ENCODE results near the gene MRPL49. TPM values are rescaled to one million over a fixed set of nuclear protein-coding genes. Genes with fewer than 3 reads are reported as not detected.

The MRPL49 gene
- total RNA-seq, 4 donors from 2014 or later: 48.0 to 68.5 (median 61.7) TPM

DNA sequence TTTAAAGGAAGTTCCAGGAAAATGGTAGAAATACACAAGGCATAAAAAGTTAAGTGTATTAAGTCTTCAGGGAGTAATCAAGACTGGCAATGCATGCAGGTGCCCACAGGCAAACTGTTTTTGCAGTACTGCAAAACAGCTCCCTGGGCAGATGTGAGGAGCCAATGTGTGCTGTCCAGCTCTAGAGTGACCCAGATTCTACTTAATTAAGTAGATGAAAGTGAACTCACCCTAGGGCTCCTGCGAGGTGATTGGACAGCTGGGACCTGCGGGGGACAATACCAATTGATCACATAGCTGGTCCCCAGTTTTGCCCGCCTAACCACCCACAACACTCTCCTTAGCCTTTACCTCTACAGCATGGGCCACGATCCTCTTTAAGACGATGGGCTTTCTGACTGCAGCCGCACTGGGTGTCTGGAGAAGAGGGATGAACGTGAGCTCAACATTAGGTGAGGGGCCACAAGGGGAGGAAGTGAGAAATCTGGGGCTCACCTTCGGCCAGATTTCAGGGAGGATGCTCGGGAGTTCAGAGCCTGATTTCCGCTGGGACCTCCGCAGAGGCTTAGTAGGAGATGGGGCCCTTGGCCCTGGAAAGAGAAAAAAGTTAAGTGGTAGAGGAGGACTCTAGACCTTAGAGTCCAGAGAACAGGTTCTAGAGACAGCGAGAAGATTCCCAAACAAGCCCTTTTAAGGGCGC is 38.8 kb upstream of the MRPL49 start:
- TF ChIP-seq POLR2A (IDR thresholded peaks at IDR 0.05) (no peak), EP300 (IDR thresholded peaks at IDR 0.05) (no peak), POLR2AphosphoS5 (IDR thresholded peaks at IDR 0.05) (no peak)
- TF ChIP-seq, protein P1, sequence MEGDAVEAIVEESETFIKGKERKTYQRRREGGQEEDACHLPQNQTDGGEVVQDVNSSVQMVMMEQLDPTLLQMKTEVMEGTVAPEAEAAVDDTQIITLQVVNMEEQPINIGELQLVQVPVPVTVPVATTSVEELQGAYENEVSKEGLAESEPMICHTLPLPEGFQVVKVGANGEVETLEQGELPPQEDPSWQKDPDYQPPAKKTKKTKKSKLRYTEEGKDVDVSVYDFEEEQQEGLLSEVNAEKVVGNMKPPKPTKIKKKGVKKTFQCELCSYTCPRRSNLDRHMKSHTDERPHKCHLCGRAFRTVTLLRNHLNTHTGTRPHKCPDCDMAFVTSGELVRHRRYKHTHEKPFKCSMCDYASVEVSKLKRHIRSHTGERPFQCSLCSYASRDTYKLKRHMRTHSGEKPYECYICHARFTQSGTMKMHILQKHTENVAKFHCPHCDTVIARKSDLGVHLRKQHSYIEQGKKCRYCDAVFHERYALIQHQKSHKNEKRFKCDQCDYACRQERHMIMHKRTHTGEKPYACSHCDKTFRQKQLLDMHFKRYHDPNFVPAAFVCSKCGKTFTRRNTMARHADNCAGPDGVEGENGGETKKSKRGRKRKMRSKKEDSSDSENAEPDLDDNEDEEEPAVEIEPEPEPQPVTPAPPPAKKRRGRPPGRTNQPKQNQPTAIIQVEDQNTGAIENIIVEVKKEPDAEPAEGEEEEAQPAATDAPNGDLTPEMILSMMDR (IDR thresholded peaks at IDR 0.05): no peak
- 3% methylated on average over 10 of the region's 13 CpGs for WGBS
- peak overlapping the region; percentile 64 for H3K4me3 ChIP-seq
- peaks cover 16% of the 10 kb centered on the region for H3K4me1 ChIP-seq
- no peak for DNase-seq (ENCODE audit: low spot score in 2 of 2)
- H3K27me3 ChIP-seq: no peaks in the 10 kb centered on the region
- H3K36me3 ChIP-seq: peaks cover 23% of the 10 kb centered on the region
- no peaks in the 10 kb centered on the region for H3K9me3 ChIP-seq
- H3K27ac ChIP-seq: no peak overlapping the region

DNA sequence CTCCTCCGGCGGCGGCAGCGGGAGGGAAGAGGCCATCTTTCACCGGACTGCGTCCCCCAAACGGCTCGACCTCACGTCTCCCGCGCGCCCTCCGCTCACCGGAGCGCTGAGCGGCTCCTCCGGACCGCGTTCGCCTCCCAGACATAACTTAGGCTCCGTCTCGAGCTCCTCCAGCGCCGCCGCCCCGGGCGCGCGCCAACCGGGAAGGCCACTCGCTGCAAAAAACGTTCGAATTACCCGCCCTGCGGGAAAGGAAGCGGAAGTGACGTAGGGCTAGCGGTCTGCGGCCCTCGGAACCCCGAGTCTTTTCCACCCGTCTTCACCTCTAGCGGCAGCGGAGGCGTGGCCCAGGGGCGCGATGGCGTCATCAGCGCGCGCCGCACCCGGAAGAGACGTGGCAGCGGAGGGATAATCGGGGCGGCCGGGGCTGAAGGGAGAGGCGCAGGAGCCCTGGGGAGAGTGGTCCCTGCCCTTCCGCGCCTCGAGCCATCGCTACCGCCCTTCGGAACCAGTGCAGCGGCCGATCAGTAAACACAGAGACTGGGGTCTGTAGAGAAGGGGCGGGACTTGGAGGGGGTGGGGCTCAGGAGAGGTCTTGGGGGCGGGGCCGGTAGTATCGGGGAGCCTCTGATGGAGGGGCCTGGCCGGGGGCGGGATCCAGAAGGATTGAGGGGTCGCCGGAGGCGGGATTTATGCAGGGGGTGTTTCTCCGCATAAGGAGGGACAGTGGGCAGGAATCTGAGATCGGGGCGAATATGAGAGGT is 38.1 kb upstream of the MRPL49 start, which contains the start of the genes CDCA5 and ZFPL1:
Gene CDCA5 (minus strand): TSS at position 207 of the 764 bp plus-strand sequence. CDS start 62 bp downstream, at position 145.
Gene ZFPL1 (plus strand): TSS at position 389 of the 764 bp plus-strand sequence. CDS start 477 bp downstream, outside the sequence.
- peaks cover 30% of the 10 kb centered on the region for H3K36me3 ChIP-seq
- H3K27ac ChIP-seq: peak within 1 kb of the TSS; percentile 92
- peak within 1 kb of the TSS; percentile 64 for H3K4me3 ChIP-seq
- H3K9me3 ChIP-seq: no peaks in the 10 kb centered on the region
- WGBS: under 1% methylated on average over 51 of the region's 79 CpGs
- peaks cover 16% of the 10 kb centered on the region for H3K4me1 ChIP-seq
- peak; percentile 96 to 97 for DNase-seq (ENCODE audit: low spot score in 2 of 2)
- H3K27me3 ChIP-seq: no peaks in the 10 kb centered on the region
- TF ChIP-seq POLR2A (IDR thresholded peaks at IDR 0.05): peak in 1 of 2 donors; percentile 66
- TF ChIP-seq POLR2AphosphoS5 (IDR thresholded peaks at IDR 0.05): peak; percentile 83 to 99 (median 97)
- TF ChIP-seq, protein P1 (IDR thresholded peaks at IDR 0.05): no peak

DNA sequence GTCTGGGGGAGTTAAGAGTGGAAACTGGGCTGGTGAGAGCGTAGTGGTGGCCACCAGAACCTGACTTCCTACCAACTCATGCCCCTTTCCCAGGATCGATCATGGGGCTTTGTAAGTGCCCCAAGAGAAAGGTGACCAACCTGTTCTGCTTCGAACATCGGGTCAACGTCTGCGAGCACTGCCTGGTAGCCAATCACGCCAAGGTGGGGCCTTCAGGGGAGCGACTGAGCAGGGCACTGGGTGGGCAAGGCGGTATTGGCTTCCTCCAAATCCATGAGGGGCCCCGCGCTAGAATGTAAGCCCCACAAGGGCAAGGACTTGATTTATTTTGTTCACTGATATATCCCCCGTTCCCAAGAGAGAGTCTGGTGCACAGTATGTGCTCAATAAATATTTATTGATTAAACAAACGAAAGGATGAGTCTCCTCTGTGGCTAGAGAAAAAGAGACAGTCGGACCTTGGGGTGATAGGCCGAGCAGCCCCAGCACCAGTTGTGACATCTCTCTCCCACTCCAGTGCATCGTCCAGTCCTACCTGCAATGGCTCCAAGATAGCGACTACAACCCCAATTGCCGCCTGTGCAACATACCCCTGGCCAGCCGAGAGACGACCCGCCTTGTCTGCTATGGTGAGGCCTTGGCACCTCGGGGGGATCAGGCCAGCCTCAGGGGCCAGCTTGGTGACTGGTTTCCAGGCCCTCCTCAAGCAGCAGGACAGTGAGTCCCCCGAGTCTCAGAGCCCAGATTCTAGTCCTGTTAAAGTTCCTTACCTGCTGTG is 37.3 kb upstream of the MRPL49 start:
- TF ChIP-seq POLR2A (IDR thresholded peaks at IDR 0.05): no peak
- TF ChIP-seq EP300 (IDR thresholded peaks at IDR 0.05): no peak
- TF ChIP-seq POLR2AphosphoS5 (IDR thresholded peaks at IDR 0.05): no peak
- TF ChIP-seq, protein P1 (IDR thresholded peaks at IDR 0.05): no peak

GRCh38 chr11:65085446-65085845 is 36.7 kb upstream of the MRPL49 start:
- Histone ChIP-seq H3K4me1 (peaks cover 16% of the 10 kb centered on the region), H3K9me3 (no peaks in the 10 kb centered on the region), H3K36me3 (peaks cover 36% of the 10 kb centered on the region), H3K27me3 (no peaks in the 10 kb centered on the region), H3K4me3 (no peak overlapping the region), H3K27ac (no peak overlapping the region)
- WGBS: 88% methylated on average over 4 of the region's 4 CpGs
- TF ChIP-seq POLR2AphosphoS5 (IDR thresholded peaks at IDR 0.05) (no peak), EP300 (IDR thresholded peaks at IDR 0.05) (no peak), POLR2A (IDR thresholded peaks at IDR 0.05) (no peak)
- TF ChIP-seq, protein P1 (IDR thresholded peaks at IDR 0.05): no peak
- DNase-seq (ENCODE audit: low spot score in 2 of 2): no peak

More for the DNA sequence above, 37.3 kb upstream of the MRPL49 start:
- H3K27me3 ChIP-seq: no peaks in the 10 kb centered on the region
- H3K4me3 ChIP-seq: peak overlapping the region; percentile 64
- peak in 1 of 2 donors; percentile 68 for DNase-seq (ENCODE audit: low spot score in 2 of 2)
- peak overlapping the region; percentile 92 for H3K27ac ChIP-seq
- peaks cover 16% of the 10 kb centered on the region for H3K4me1 ChIP-seq
- peaks cover 36% of the 10 kb centered on the region for H3K36me3 ChIP-seq
- 45% methylated on average over 16 of the region's 23 CpGs for WGBS
- H3K9me3 ChIP-seq: no peaks in the 10 kb centered on the region
